ENCODE data around the gene FNDC3B. TPM values are rescaled to one million over a fixed set of nuclear protein-coding genes. Genes with fewer than 3 reads are reported as not detected.

The FNDC3B gene
- total RNA-seq, 1 donor from 2014 or later, result 153 TPM

- Histone ChIP-seq H3K9me3 (no peaks in the 10 kb centered on the region), H3K27me3 (ENCODE audit: low read depth) (no peaks in the 10 kb centered on the region), H3K4me3 (no peak overlapping the region), H3K36me3 (peaks cover 97% of the 10 kb centered on the region), H3K27ac (no peak overlapping the region), H3K4me1 (no peaks in the 10 kb centered on the region)
- intact Hi-C loops (cut with DNase I), result no loop called here
- TF ChIP-seq CTCF (IDR thresholded peaks at IDR 0.05), result no peak
- ATAC-seq, result no peak
- DNase-seq, result no peak
These were observed 304.6 kb downstream of the FNDC3B start for GRCh38 chr3:172343979-172344378.

GRCh38 chr3:172346161-172346560 lies 306.8 kb downstream of the FNDC3B start:
- DNase-seq (no peak), ATAC-seq (no peak)
- TF ChIP-seq CTCF (IDR thresholded peaks at IDR 0.05), result no peak
- Histone ChIP-seq H3K36me3 (peaks cover 99% of the 10 kb centered on the region), H3K4me1 (no peaks in the 10 kb centered on the region), H3K27ac (no peak overlapping the region), H3K27me3 (ENCODE audit: low read depth) (no peaks in the 10 kb centered on the region), H3K4me3 (no peak overlapping the region), H3K9me3 (no peaks in the 10 kb centered on the region)
- intact Hi-C loops (cut with DNase I), result no loop called here

GRCh38 chr3:172347895-172348679 lies 308.7 kb downstream of the FNDC3B start:
- DNase-seq, result no peak
- intact Hi-C loops (cut with DNase I), result no loop called here
- H3K4me3 ChIP-seq, result no peak overlapping the region
- TF ChIP-seq CTCF (IDR thresholded peaks at IDR 0.05), result no peak
- no peaks in the 10 kb centered on the region for H3K27me3 ChIP-seq (ENCODE audit: low read depth)
- no peak overlapping the region for H3K27ac ChIP-seq
- no peak for ATAC-seq
- H3K36me3 ChIP-seq, result peaks cover 99% of the 10 kb centered on the region
- no peaks in the 10 kb centered on the region for H3K4me1 ChIP-seq
- H3K9me3 ChIP-seq, result no peaks in the 10 kb centered on the region

GRCh38 chr3:172351895-172352466 lies 312.6 kb downstream of the FNDC3B start:
- no peak for TF ChIP-seq CTCF (IDR thresholded peaks at IDR 0.05)
- intact Hi-C loops (cut with DNase I), result no loop called here
- H3K4me3 ChIP-seq, result no peak overlapping the region
- no peak for ATAC-seq
- H3K4me1 ChIP-seq, result no peaks in the 10 kb centered on the region
- H3K27me3 ChIP-seq (ENCODE audit: low read depth), result no peaks in the 10 kb centered on the region
- H3K9me3 ChIP-seq, result no peaks in the 10 kb centered on the region
- DNase-seq, result no peak
- peaks cover 92% of the 10 kb centered on the region for H3K36me3 ChIP-seq
- no peak overlapping the region for H3K27ac ChIP-seq

- H3K27ac ChIP-seq, result no peak overlapping the region
- H3K36me3 ChIP-seq, result peaks cover 84% of the 10 kb centered on the region
- H3K27me3 ChIP-seq (ENCODE audit: low read depth), result no peaks in the 10 kb centered on the region
- H3K4me1 ChIP-seq, result no peaks in the 10 kb centered on the region
- no peak for TF ChIP-seq CTCF (IDR thresholded peaks at IDR 0.05)
- H3K4me3 ChIP-seq, result no peak overlapping the region
- intact Hi-C loops (cut with DNase I), result no loop called here
- no peaks in the 10 kb centered on the region for H3K9me3 ChIP-seq
- ATAC-seq (no peak), DNase-seq (no peak)
These were observed 313.4 kb downstream of the FNDC3B start for GRCh38 chr3:172352786-172353185.
